ENCODE results near the gene EIF2S3. TPM values are rescaled to one million over a fixed set of nuclear protein-coding genes. Genes with fewer than 3 reads are reported as not detected.

EIF2S3 gene
- total and polyA plus RNA-seq, 2 of the 8 experiments (the other 6 are each of a cell fraction or from before 2014, with no cell fraction given) = 65.5 to 259 TPM

DNA sequence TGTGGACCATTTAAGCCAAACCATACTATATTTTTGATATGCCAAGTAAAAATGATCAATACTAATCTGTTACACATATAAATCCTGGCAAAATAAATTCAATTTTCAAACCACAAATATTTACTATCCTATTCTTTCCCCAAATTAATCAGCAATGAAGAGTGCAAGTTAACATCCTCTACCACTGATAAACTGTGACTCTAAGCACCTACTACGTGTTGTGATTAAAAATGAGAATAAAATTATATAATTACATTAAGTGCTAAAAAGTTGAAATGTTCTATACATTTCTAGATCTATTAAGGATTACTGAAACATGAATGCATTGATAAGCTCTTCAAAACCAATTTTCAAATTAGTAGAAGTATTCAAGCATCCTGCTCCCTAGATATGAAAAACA is 31.2 kb upstream of the EIF2S3 start:
- H2BK5ac ChIP-seq (ENCODE audit: low read depth, low read length) = no peak overlapping the region
- no peak overlapping the region for H3K14ac ChIP-seq (ENCODE audit: insufficient read length)
- H3K27ac ChIP-seq (ENCODE audit: low read depth, low read length) = no peak overlapping the region
- peak overlapping the region; percentile 44 to 62 for H3K4me2 ChIP-seq (ENCODE audit: insufficient read depth in 1 of 2, low read depth in 2 of 2, low read length in 2 of 2)
- H3K9ac ChIP-seq (replicated peaks in 1 of 4; ENCODE audit: extremely low read depth in 1 of 4, low read depth in 3 of 4, low read length in 3 of 4) = no peak overlapping the region; a peak in 1 of 7 replicates
- H3K4ac ChIP-seq (replicated peaks; ENCODE audit: insufficient read length, low read depth, low read length) = no peak overlapping the region
- H3K27me3 ChIP-seq (replicated peaks in 1 of 4; ENCODE audit: control insufficient read depth in 3 of 4, extremely low read depth in 1 of 4, insufficient read depth in 3 of 4, low read length in 3 of 4) = no peaks in the 10 kb centered on the region
- no peaks in the 10 kb centered on the region for H3K36me3 ChIP-seq (ENCODE audit: control insufficient read depth in 2 of 4, insufficient read depth in 4 of 4, low read length in 3 of 4)
- FAIRE-seq (no peak), DNase-seq (ENCODE audit: low read depth in 1 of 2, low spot score in 2 of 2) (no peak)
- H4K91ac ChIP-seq (replicated peaks; ENCODE audit: insufficient read length, low read length) = no peak overlapping the region
- peak overlapping the region in 3 of 4 experiments; percentile 69 to 97 (median 85); a peak in 4 of 8 replicates for H3K4me3 ChIP-seq (ENCODE audit: extremely low read depth in 1 of 4, insufficient read depth in 2 of 4, low read depth in 3 of 4, low read length in 4 of 4)
- no peak overlapping the region for H4K5ac ChIP-seq (ENCODE audit: insufficient read length, low read depth, low read length)
- CTCF ChIA-PET (ENCODE audit: partially characterized antibody) = no interaction called here
- 0 out of 2 replicates have a peak, but pooled peaks cover 3% of the 10 kb centered on the region for H3K23me2 ChIP-seq (ENCODE audit: low read depth, low read length)
- no peak overlapping the region for H3K18ac ChIP-seq (ENCODE audit: extremely low read depth, low read length)
- H4K20me1 ChIP-seq (replicated peaks in 1 of 2; ENCODE audit: control insufficient read depth in 1 of 2, insufficient read depth in 2 of 2, low read length in 2 of 2) = no peaks in the 10 kb centered on the region
- peaks cover 0 to 48% of the 10 kb centered on the region in 2 experiments; a peak in 2 of 4 replicates for H3K79me2 ChIP-seq (ENCODE audit: control insufficient read depth in 1 of 2, insufficient read depth in 2 of 2, low read length in 2 of 2)
- H2BK12ac ChIP-seq (ENCODE audit: low read depth, low read length) = no peak overlapping the region
- TF ChIP-seq CHD2 (IDR thresholded peaks at IDR 0.05; ENCODE audit: low read length) (no peak), EZH2 (IDR thresholded peaks at IDR 0.05; ENCODE audit: low read depth, low read length, severe bottlenecking) (no peak), BACH1 (IDR thresholded peaks at IDR 0.05; ENCODE audit: low read length) (no peak), POLR2A (IDR thresholded peaks at IDR 0.05; ENCODE audit: control extremely low read depth in 1 of 2, low read depth in 2 of 2, low read length in 2 of 2) (no peak)
- H3K79me1 ChIP-seq (ENCODE audit: low read depth, low read length) = no peaks in the 10 kb centered on the region
- H2BK15ac ChIP-seq (ENCODE audit: low read length) = no peak overlapping the region
- H3K4me1 ChIP-seq (replicated peaks in 1 of 4; ENCODE audit: control insufficient read depth in 3 of 4, insufficient read depth in 4 of 4, low read length in 3 of 4) = peaks cover 0 to 7% (median 0%) of the 10 kb centered on the region in 4 experiments; a peak in 1 of 7 replicates
- no peak overlapping the region for H2BK20ac ChIP-seq (ENCODE audit: low read length)
- H3K23ac ChIP-seq (ENCODE audit: insufficient read length) = no peak overlapping the region
- no peak overlapping the region for H2AFZ ChIP-seq (ENCODE audit: low read length)
- no peak overlapping the region for H4K8ac ChIP-seq (ENCODE audit: extremely low read depth, insufficient read depth, low read length)
- no peak overlapping the region for H3K56ac ChIP-seq (replicated peaks; ENCODE audit: insufficient read length, low read depth, low read length)
- H3K9me3 ChIP-seq (ENCODE audit: insufficient read depth in 2 of 2, low read depth in 1 of 2, low read length in 1 of 2) = no peaks in the 10 kb centered on the region
- no peak overlapping the region for H2BK120ac ChIP-seq (replicated peaks; ENCODE audit: low read depth, low read length)
- WGBS, 2 experiments (ENCODE audit: extremely low coverage in 1 of 2, insufficient coverage in 1 of 2, insufficient read length in 1 of 2, insufficient replicate concordance in 2 of 2, low coverage in 1 of 2, low lambda C conversion rate in 2 of 2, missing lambda C conversion rate in 1 of 2) = 75% methylated on average over 1 of the region's 1 CpG; no CpG with 5 or more reads in 1 of the 2 experiments
- H2AK5ac ChIP-seq (ENCODE audit: low read depth, low read length) = no peak overlapping the region
- POLR2A ChIA-PET (ENCODE audit: partially characterized antibody) = interaction anchor here (1.0 kb wide), 1 partner anchor 31 kb away, joined by 3 read pairs; the partner anchor contains the start of gene EIF2S3

Measured in H1 (cell line).